NB4 (cell line): Measurements from ENCODE around the gene DGKD.

Experiments
- POLR2A ChIP-seq: IDR thresholded peaks from 2 replicates; pipeline ENCODE4 v1.6.1; 2011; ENCODE audit warnings: mild to moderate bottlenecking; ENCODE audit not compliant: insufficient read length; ENCODE audit errors: extremely low read depth
- TF ChIP-seq, protein P1 (sequence below): IDR thresholded peaks from one replicate; pipeline ENCODE4 v1.5.1; 2012; ENCODE audit warnings: low read depth, low read length

DNA sequence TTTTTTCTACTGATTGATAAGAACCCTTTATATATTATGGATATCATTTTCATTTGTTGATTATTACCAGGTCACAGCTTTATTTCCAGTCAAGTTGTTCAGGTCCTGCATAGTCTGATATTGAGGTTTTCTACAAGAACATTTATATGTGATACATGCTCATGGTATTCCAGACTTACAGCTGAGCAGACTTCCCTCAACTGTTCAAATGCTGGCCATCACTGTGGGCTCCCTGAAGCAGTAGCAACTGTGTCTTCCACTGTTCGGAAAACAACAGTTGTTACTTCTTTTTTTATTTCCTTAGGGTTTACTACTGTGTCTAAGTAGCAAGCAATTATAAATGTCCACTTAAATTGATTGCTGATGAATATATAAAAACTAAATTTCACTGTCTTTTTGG is 79.5 kb downstream of the DGKD start:
- TF ChIP-seq POLR2A = no peak
- TF ChIP-seq, protein P1, sequence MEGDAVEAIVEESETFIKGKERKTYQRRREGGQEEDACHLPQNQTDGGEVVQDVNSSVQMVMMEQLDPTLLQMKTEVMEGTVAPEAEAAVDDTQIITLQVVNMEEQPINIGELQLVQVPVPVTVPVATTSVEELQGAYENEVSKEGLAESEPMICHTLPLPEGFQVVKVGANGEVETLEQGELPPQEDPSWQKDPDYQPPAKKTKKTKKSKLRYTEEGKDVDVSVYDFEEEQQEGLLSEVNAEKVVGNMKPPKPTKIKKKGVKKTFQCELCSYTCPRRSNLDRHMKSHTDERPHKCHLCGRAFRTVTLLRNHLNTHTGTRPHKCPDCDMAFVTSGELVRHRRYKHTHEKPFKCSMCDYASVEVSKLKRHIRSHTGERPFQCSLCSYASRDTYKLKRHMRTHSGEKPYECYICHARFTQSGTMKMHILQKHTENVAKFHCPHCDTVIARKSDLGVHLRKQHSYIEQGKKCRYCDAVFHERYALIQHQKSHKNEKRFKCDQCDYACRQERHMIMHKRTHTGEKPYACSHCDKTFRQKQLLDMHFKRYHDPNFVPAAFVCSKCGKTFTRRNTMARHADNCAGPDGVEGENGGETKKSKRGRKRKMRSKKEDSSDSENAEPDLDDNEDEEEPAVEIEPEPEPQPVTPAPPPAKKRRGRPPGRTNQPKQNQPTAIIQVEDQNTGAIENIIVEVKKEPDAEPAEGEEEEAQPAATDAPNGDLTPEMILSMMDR = no peak
